NCI-H510A (cell line): ENCODE data around the gene CTSL.

Experiments used
- DNase-seq: peaks from one replicate; lab custom pipeline; 2025; lab: John Stamatoyannopoulos, UW

The CTSL gene

GRCh38 chr9:87760529-87760928 lies 34.6 kb downstream of the CTSL start:
- DNase-seq, result no peak

GRCh38 chr9:87763286-87763685 lies 37.4 kb downstream of the CTSL start:
- no peak for DNase-seq

- DNase-seq, result no peak
Observed at GRCh38 chr9:87765521-87765920, 39.6 kb downstream of the CTSL start.

- DNase-seq, result no peak
Observed at GRCh38 chr9:87766697-87767096, 40.8 kb downstream of the CTSL start.

- DNase-seq, result no peak
Observed at GRCh38 chr9:87770616-87771315, 44.8 kb downstream of the CTSL start.

GRCh38 chr9:87771316-87772006 lies 45.5 kb downstream of the CTSL start:
- no peak for DNase-seq

- DNase-seq, result no peak
Observed at GRCh38 chr9:87776481-87777379, 50.8 kb downstream of the CTSL start.

- DNase-seq, result no peak
Observed at GRCh38 chr9:87778996-87779395, 53.1 kb downstream of the CTSL start.
